ENCODE data around the gene COX20.

DNA sequence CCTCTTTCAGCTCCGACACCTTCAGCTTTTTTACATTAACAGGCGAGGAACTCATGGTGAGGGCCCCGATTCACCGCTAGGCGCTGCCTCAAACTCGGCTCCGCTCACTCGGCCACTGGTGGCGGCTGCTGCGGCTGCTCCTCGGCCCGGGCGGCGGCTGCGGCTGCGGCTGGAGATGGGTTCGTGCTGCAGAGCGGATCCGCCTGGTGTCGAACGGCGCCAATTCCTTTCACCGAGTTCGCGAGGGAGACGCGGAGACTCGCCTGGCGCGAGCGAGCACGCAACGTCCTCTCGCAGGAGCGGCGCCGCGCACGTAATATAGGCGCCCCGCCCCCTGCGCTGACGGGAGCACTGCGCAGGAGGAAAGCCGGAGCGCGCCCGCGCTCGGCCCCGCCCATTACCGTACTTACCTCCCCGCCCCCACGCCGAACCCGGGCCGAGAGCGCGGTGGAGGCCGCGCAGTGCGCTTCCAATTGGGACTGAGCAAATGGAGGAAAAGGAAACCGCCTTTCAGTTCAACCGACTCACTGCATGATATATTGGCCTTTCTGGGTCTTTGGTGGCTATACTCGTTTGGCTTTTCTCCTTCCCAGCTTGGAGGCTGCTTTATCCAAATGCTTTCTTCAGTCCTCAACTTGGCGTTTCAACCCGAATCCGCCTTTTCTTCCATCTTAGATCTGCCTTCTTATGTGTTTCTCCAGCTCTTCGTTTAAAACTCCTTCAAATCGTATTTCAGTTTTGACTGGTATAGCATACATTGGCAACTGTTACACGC is 29.0 kb downstream of the COX20 start, which contains the start of gene HNRNPU:
- TF ChIP-seq, protein P1, sequence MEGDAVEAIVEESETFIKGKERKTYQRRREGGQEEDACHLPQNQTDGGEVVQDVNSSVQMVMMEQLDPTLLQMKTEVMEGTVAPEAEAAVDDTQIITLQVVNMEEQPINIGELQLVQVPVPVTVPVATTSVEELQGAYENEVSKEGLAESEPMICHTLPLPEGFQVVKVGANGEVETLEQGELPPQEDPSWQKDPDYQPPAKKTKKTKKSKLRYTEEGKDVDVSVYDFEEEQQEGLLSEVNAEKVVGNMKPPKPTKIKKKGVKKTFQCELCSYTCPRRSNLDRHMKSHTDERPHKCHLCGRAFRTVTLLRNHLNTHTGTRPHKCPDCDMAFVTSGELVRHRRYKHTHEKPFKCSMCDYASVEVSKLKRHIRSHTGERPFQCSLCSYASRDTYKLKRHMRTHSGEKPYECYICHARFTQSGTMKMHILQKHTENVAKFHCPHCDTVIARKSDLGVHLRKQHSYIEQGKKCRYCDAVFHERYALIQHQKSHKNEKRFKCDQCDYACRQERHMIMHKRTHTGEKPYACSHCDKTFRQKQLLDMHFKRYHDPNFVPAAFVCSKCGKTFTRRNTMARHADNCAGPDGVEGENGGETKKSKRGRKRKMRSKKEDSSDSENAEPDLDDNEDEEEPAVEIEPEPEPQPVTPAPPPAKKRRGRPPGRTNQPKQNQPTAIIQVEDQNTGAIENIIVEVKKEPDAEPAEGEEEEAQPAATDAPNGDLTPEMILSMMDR (IDR thresholded peaks at IDR 0.05): peak in 3 of 7 experiments; percentile 13 to 42 (median 35)
- peak; percentile 64 for TF ChIP-seq EP300 (IDR thresholded peaks at IDR 0.05)
- TF ChIP-seq POLR2A (IDR thresholded peaks at IDR 0.05): peak in 2 of 4 donors; percentile 93 to 95

Data from stomach (tissue), 4 donors.